ENCODE results near the gene LIPT2.

Gene LIPT2

DNA sequence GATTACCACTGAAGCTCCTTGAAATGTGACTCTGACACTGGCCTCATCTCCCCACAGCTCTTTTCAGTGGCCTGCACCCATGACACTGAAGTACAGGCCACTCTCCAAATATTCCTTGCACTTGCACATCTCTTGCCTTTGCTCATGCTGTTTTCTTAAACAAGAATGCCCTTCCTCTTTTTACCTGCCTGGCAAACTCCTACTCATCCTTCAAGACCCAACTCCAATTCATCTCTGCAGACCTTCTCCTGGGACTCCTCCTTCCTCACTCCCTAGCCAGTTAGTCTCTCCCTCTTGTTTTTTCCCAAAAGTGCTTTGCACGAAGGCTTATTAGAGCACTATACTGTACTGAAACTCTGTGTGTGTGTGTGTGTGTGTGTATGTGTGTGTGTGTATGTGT lies 28.8 kb downstream of the LIPT2 start:
- no peak for DNase-seq

DNA sequence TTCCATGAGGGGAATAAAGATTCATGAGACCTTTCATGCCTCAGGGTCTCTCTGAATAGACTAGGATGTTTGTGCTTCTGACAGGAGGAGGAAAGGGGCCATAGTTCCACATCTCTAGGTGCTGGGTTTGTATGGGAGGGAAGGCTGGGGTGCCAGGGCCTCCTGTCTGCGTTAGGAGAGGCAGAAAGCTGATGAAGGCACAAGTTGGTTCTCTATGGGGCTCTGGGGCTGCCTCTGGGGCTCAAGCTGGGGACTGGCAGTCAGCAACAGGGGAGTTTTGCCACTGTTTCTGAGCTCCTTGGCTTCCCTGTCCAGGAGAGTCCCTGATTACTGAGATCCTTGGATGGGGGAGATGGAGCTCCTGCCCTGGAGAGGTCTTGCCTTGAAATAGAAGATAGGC lies 30.3 kb downstream of the LIPT2 start:
- DNase-seq = no peak

DNA sequence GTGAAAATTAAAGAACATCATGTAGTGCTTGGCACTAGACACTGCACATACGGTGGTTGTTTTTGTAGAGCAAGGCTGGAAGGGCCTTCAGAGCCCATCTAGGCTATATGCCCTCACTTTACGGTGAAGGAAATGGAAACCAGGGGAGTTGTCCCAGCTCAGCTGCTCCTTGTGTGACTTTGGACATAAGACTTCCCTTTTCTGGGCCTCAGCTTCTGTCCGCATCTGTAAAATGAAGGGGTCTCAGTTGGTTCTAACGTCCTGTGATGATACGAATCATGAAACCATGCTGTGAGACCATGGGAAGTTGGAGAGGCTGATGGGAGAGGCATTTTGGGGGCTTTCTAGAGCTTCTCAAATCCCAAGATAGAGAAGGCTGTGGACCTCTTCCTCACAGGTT lies 30.9 kb downstream of the LIPT2 start:
- DNase-seq = no peak

DNA sequence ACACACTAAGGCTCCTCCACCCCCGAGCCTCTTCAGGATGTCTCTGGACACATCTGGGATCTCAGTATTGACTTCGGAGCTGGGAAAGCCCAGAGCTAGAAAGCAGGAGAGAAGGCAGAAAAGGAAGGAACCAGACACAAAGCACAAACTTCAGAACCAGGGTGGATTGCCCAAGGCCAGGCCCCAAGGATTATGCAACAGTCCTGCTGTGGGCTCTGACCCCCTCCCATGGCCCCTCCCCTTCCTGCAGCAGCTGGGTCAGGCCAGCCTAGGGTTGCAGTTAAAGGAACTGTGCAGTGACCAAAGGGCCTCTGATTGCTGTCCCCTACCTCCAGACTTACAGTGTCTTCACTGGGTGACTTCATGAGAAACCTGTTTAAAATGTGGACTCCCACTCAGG lies 31.5 kb downstream of the LIPT2 start:
- DNase-seq = no peak

DNA sequence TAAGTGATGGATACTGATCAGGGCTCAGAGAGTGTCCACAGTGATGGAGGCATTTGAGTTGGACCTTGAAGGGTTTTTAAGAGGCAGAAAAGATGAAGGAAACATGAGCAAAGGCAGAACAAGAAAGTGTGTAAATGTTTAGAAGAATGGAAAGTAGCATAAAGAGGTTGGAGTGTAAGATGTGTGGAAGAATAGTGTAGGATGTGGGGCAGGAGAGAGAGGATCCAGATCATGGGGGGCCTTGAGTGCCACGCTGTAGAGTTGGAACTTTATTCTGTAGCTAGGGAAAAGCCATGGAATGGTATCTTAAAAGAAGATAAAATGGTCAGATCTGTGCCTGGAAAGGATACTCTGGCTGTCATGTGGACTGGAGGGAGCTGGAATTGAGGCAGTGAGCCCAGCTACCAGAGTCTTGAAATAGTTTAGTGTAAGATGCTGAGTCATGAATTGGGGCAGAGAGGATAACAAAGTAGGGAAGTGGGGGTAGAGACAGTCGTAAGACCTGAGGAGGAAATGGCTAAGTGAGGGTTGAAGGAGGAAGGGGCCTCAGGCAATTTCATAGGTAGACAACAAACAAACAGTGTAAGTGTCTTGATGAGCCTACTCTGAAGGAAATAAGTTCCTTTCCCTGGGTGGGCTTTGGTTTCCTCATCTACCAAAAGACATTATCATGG lies 32.9 kb downstream of the LIPT2 start:
- DNase-seq = peak in 1 of 5 experiments; percentile 10

DNA sequence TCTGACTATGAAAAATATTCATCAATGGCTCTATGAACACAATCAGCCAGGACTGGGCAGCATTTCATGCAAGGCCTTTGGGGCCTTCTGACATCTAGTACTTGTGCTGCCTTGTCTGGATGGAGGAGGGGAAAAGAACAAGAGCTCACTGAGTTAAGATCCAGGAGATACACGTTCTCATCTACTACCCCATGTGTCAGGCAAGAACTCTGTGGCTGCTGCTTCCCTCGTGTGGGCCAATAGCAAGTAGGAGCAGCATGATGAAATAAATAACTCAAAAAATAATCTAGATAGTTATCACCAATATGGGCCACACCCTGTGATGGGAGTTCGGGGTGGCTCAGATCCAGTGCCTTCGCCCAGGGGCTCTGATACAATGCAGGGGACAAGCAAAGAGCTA lies 33.5 kb downstream of the LIPT2 start:
- no peak for DNase-seq

DNA sequence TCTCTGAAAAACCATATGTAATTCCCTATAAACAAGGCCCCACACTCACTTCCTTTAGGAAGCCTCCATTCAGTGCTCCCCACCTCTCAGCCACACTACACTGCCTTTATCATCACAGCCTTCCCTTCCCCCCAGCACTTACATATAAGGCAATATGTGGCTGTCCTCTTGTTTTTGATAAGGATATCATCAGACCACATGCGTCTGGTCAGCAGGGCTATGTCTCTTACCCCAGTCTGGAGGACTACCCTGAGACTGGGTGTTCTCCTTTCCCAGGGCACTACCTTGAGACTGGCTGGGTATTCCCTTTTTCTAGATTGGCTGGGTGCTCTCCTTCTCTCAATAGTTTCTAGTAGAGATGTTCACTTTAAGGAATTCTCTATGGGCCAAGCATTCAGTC lies 33.9 kb downstream of the LIPT2 start:
- DNase-seq = no peak

DNA sequence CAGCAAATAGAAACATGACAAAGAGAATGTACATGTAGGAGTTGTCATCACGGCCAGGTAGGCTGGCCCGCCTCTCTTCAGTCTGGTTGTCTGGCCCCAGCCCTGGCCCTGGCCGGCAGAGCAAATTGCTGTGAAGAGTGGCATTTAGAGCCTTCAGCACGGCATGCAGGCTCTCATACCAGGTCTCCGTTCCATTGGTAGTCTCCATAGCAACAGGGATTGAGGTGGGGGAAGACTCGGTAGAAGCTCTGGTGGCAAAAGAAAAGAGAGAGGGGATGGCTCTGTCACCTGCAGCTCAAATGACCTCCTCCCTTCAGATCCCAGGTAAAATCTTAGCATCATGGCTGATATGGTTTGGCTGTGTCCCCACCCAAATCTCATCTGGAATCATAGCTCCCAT lies 36.2 kb downstream of the LIPT2 start:
- no peak for DNase-seq

DNA sequence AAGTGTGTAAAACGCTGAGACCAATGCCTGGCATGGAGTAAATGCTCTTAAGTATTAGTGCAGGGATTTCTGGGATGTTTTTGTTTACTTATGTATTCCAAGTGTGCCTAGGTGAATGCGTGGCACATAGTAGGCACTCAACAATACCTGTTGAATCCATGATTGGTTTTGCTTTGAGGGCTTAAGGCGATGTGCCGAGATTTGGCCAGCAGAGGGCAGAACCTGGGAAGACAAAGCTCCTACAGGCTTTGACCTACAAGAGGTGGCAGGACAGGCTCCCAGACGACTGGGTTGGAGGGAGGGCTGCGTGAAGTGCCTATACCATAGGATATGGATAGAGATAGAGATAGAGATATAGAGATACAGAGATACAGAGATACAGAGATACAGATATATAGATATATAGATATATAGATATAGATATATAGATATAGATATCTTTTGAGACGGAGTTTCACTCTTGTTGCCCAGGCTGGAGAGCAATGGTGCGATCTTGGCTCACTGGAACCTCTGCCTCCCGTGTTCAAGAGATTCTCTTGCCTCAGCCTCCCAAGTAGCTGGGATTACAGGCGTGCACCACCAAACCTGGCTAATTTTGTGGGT lies 40.0 kb downstream of the LIPT2 start:
- DNase-seq = peak in 4 of 5 experiments; percentile 3 to 59 (median 37)

DNA sequence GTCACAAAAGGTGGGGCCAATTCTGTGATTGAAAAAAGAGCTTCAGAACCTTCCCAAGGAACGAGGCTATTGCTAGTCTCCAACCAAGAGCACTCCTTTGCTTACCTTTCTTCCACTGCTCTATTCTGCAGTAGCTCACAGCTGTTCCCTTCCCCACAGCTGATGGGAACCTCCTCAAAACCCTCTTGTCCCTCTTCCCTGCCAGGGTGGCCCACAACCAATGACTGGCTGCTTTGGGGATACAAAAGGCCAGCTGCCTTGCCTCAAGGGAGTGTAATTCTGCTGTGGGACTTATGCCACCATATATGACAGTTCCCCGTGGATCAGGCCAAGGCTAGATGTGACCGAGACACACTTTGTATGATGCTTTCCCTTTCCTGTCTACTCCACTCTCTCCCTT lies 41.2 kb downstream of the LIPT2 start:
- DNase-seq = no peak

DNA sequence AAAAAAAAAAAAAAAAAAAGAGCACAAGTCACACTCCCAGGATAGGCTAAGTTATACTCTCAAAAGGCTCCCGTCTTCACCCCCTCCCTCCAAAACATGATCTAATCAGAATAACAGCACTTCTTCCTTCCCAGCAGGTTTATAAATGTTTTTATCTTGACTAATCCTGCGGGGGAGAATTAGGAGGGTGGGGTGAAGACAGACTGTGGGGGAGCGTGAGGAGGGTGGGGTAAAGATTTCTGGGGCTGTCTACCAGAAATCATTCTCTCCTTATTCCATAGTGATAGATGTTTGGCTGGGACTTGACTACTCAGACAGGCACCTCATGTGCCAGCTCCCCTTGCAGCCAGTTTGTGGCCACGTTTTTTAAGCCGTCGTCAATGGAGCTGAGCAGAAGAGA lies 43.2 kb downstream of the LIPT2 start:
- no peak for DNase-seq

DNA sequence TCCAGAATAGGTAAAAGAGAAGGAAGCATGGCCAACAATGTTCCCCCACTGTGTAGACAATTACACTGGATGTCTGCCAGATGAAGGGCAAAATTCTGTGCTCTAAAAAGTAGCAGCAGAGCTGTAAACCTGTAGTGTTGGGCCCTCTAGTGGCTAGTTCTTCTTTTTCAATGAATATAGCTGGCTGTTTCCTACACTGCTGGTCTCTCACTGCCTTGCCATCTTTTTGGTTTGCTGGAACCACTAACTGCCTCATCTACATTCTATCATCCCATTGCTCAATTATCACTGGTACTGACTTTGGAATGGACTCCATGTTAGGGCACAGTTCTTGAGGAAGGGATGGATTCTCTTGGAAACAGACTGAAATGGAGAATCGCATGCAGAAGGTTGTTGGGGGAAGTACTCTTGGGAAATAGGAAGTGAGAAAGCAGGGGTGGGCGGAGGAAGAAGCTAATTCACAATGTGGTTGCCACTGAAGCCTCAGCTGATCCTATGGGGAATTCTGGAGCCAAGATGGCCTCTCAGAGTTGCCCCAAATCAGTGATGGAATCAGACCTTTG lies 44.1 kb downstream of the LIPT2 start:
- DNase-seq = peak in 3 of 5 experiments; percentile 8 to 72 (median 39)

DNA sequence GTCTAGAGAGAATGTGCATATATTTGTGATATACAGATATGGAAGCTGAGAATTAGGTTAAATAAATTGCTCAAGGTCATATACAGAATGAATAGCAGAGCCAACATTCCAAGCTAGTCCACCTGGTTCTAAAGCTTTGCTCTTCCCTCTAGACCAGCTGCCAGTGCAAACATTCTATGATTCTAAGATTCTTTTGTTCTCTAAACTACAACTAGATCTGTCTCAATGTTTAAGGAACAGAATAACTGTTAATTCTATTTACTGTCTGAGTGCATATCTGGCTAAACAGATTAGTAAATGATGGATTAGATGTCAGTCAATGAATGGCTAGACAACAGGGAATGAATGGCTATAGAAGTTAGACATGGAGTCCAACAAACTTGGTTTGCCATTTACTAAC lies 45.8 kb downstream of the LIPT2 start:
- no peak for DNase-seq

DNA sequence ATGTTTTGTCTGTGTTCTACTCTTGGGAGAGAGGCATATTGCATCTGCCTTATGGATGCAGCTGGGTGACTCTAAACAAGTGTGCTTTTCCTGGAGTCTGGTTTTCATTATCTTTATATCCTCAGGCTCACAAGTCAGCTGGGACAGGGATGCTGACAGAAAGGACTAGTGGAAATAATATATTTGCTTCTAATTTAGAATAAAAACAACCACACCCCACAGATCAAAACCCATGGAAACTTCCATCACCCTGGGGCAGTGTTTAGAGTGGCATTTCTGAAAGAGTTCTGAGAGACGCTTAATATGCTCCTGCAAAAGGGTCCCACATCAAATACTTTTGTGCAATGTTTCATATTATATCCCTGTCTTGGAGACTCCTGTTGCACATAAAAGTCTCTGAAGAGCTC lies 47.0 kb downstream of the LIPT2 start:
- no peak for DNase-seq

DNA sequence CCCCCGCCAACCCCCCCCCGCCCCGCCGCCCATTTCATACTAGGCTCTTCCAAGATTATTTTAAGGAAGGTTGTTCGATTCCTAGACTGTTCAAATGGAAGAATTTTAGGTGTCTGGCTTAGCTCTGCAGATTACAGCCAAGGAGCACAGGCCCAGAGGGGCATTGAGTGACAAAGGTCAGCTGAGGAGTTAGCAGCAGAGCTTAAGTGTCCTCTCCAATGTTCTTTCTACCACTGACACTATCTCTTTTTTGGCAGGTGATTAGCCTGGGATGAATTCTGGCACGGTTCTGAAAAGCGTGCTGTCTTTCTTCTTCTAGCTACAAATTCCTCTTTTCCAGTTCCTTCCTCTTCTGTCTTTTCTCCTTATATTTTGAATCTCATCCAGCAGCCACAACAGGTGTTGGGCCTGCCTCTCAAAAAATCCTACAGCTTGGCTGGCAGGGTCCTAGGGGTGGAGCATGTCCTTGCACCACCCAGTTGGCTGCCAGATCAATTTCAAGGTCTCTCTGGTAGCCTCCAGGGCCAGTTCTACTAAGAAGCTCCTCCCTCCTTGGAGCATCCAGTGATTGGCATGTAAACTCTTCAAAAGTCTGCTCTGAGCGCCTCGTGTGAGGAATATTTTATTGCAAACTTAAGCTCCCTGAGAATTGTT lies 49.2 kb downstream of the LIPT2 start:
- DNase-seq = no peak

DNA sequence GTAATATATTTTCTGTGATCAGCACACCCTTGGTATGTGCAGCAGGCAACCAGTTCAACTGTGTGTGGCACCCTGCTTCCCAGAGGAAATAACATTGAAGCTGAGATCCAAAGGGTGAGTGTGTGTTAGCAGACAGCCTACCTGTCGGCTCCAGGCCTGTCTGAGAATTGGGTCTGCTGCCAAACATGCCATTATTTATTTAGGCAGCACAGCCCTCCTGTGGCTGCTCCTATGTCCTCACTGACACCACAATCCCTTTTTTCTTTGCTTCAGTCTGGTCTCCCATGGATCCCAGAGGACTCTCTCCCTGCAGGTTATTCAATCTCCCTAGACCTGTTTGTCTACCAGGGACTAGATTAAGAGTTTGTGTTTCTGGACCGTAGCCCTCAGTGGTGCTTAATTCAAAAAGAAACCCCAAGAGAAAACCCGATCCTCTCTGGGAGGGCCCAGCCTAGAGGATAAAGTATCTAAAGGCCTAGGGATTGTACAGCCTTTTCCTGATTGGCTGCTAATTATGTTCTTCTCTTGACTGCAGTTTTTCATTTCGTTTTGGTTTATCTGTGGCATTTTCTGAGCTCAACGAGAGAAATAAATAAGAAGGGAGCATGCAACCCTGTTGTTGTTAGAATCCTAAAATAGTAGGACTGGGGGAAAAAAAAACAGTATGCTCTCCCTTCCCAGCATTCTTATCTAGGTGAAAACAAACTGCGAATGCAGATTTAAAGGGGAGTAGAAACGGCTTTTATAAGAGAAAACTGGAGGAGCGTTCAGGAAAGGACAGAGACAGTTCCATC lies 50.3 kb downstream of the LIPT2 start:
- no peak for DNase-seq

DNA sequence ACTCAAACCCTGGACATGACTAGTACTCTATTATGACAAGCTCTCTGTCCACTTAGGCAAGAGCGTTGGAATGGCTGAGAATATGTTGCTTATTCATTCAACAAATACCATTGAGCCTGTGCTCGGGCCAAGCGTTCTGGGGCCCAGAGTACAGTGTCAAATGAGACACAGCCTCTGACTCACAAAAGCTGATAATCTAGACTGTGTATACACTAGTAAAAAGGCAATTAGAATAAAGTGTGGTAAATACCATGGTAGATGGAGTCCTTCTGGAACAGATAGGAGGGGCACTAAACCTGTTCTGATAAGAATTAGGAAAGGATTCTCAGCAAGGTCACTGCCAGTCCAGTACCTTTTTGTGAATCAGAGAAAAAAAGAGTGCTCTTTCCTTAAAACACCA lies 50.9 kb downstream of the LIPT2 start:
- DNase-seq = no peak

All from T-helper 2 cell (primary cell).